GM19395 (cell line): Measurements from ENCODE around the gene GALNT2.

Source experiments
- ATAC-seq: cut with Tn5 transposase; IDR thresholded peaks from one replicate; pipeline ENCODE4 v1.9.1; 2021; ENCODE audit warnings: mild to moderate bottlenecking, moderate library complexity; ENCODE audit not compliant: unreplicated experiment

The GALNT2 gene

DNA sequence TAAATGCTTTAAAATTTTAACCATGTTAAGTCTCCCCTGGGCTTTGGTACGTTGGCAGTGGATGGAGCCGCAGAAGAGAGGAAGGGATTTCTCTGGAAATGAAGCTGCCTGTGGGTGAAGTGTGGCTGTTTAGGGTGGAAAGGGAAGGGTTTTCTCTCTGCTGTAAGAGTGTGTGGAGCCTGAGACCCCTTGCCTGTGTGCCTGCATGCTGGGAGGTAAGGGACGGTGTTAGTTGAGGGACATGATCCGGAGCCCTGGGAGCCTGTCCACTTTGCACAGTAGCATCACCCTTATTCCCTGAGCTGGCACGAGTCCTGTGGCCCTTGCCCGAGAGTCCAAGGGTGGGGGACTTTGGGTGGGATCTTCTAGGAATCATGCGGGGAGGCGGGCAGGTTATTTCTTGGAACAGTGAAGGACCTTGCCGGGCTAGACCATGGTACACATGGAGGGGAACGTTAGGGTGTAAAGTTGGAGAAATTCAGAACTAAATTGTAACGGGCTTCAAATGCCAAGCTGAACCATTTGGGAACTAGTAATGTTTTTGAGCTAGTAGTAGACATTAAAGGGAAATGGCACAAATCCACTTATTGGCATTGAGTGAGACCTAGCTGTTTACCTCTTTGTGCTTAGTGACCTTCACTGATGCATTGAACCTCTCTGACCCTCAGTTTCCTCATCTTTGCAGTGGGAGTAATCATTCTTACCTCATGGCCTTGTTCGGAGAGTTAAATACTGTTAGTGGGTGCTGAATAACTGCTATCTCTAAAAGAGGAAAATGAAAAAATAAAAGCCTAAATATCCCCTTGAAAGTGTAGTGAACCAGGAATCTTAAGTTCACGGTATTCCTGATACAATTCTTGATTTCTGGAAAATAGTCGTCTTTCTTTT is 3.5 kb downstream of the GALNT2 start:
- ATAC-seq = no peak

GRCh38 chr1:230071316-230071715 is 4.3 kb downstream of the GALNT2 start:
- no peak for ATAC-seq

GRCh38 chr1:230072296-230072695 is 5.3 kb downstream of the GALNT2 start:
- no peak for ATAC-seq

DNA sequence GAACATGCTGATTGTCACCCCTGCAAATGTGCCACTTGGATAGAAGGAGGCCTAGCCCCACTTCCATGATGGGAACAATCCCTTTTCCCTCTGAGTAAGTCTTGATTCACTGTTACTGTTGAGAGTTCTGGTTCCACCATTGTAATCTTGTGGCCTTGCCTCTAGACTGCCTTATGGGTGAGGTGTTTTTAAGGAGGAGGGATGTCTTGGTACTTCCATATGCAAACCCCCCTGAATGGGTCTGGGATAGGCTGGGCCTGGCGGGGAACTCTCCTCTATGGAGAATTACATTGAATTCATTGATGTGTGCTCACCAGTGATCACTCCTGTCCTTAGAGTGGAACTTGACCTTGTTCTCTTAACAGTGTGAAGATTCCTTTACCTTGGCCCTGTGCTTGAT is 5.8 kb downstream of the GALNT2 start:
- ATAC-seq = no peak

DNA sequence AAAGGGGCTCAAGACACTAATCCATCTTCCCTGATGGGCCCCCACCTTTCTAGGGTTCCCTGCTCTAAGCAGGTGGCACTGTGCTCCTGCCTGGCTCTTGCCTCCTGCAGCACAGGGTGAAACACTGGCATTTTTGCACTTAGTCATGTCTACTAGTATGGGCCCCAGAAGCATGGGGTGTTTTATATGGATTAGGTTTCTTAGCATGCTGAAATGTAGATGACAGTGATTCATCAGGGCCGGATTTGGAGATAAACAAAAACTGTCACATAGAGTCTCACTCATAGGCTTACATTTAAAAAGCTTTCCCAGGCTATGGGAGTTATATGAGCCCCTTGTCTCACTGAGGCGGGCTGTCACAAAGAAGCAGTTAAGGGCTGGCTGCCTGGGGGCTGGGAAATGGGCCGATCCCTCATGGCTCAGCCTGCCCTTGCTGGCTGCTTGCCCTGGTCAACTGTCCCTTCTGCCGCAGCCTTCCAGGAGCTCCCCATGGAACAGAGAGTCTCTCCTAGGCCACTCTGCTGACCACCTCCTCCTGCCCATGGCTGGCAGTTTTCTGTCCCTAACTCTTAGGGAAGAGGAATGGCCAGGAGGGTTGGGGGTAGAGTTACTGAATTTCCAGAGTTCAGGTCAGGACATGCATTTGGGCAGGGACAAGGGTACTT is 6.5 kb downstream of the GALNT2 start:
- ATAC-seq = no peak

DNA sequence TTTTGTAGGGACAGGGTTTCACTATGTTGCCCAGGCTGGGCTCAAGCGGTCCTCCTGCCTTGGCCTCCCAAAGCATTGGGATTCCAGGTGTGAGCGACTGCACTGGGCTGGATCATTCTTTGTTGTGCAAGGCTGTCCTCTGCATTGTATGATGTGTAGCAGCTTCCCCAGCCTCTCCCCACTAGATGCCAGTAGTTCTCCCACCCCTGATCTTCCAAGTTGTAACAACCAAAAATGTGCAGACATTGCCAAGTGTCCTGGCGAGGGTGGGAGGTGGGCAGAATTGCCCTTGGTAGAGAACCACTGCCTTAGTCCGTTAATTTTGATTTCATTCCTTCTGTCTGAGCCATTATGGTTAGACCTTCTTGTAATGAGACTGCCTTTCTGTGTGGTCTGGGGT is 7.2 kb downstream of the GALNT2 start:
- no peak for ATAC-seq

DNA sequence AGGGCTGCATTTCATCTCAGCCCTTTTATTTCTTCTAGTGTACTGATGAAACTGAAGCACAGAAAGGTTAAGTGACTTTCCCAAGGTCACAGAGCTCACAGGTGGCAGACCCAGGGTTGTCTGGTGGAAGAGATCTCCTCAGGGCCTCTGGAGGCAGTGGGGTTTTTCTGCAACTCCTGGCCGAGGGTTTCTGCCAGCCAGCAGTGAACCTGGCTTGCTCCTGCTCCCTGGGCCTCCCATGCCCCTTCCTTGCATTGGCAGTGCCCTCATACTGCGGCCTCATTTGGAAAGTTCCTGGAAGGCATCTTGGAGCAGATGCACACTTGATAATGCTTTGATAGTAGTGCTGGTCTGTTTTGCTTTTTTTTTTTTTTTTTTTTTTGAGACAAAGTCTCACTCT is 7.7 kb downstream of the GALNT2 start:
- ATAC-seq = no peak

DNA sequence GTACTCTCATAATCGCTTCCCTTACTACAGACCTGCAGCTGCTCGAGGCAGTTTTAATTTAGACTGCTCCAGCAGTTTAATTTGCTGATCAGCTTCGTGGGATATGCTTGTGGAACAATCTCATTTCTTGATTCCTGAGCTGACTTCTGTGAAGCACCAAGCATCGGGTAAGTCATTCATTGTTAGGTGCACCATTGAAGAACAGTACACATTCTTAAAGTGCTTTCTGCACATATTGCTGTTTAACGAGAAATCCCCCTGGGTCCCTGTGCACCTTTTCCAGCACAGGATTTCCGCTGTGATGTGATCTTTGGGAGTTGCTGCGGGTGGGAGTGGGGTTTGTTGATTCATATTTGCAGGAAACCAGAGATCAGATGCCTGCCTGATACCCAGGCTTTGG is 9.1 kb downstream of the GALNT2 start:
- no peak for ATAC-seq

GRCh38 chr1:230077011-230077410 is 10.0 kb downstream of the GALNT2 start:
- no peak for ATAC-seq

GRCh38 chr1:230077436-230078213 is 10.6 kb downstream of the GALNT2 start:
- ATAC-seq = no peak

DNA sequence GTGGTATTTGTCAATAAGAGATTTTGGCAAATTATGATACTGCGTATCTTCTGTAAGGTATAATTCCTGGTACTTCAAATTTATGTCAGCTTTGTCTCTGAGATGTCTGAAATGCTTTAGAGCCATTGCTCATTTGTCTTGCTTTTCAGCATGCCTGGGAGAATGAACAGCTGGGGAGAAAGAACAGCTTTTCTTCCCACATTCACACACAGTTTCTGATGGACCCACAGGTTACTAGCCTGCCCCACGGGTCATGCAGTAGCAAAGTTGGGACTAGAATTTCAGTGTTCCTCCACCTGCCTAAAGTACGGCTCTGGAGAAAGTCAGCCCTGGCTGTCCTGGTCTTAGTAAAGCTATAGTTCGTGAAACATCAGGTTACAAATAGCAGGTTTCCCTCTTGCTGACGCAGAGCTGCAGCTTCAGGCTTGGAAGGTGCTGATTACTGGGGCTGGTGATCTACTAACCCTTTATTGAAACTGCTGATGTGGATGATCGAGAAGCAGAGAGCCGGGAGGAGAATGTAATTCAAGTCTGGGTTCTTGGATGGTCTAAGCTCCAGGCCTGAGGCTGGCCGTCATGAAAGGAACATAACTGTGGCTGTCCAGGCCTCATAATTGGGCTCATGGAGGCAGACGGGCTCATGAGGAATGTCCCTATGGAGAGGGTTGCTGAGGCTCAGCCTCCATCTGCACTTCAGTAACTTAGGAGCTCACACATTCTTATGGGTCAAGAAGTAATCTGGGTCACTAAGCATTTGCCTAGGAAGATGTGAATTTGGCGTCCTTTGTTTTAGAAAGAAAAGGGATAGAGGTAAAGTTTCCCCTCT is 12.4 kb downstream of the GALNT2 start:
- ATAC-seq = no peak

GRCh38 chr1:230080822-230081221 is 13.8 kb downstream of the GALNT2 start:
- no peak for ATAC-seq

- no peak for ATAC-seq
Observed at GRCh38 chr1:230081751-230082150, 14.7 kb downstream of the GALNT2 start.

GRCh38 chr1:230082211-230082610 is 15.2 kb downstream of the GALNT2 start:
- no peak for ATAC-seq

- no peak for ATAC-seq
Observed at GRCh38 chr1:230083053-230083452, 16.0 kb downstream of the GALNT2 start.

DNA sequence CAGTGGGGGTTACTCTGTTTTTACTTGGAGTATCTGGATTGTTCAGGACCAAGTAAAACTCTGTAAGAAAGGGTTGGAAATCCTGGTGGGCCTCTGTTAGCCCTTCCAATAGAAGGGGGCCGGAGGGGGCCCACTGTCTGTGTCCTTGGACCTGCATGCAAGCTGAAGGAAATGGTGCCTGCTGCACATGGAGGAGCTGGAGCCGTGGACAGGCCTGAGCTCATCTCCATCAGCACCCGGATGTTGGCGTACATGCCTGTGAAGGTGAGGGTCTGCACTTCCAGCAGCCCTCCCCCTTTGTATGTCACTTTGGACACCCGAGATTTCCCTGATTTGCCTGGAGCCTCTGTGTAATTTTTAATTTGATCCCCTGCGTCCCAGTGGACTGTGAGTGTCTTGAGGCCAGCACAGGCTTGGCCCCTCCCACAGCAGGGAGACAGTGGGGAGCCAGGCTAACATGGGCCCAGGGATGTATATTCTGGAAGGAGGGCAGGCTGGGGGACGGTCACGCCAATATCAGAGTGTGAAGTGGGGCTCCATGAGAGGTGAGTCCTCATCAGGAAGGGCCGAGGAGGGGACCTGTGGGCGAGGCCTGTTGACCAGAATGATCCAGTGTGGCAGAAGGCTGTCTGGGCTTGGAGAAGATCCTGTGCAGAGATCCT is 16.8 kb downstream of the GALNT2 start:
- ATAC-seq = no peak

DNA sequence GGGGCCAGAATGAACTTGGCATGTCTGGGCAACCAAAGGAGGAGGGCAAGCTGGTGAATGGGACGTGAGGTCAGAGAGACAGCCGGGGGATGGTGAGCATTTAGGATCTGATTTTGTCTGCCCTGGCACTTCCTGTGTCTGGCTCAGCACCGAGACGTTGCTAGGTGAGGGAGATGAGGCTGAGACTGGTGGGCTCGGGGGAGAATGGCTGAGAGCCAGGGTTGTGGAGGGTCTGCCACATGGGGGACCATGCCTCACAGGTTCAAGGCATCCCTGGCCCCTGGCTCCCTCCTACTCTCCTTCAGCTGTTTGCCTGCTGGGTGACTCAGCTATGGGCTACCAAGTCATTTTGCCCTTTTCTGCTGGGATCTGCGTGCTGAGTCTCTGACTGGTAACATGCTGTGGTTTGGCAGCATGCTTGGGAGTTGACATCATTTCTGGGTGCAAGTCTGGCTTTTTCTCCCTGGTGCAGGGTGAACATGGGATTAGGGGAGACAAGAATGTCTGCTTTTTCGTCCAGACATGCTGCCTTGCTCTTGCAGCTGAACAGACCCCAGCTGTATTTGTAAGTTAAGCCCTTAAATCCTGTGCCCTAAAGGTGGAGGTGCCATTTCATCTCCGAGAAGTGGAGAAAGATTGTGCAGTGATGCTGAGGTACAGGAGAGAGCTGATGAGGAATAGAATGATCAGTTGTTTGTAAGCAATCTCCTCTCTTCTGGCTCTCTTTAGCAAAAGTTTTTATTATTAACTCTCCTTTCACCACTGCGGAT is 17.6 kb downstream of the GALNT2 start:
- ATAC-seq = no peak

DNA sequence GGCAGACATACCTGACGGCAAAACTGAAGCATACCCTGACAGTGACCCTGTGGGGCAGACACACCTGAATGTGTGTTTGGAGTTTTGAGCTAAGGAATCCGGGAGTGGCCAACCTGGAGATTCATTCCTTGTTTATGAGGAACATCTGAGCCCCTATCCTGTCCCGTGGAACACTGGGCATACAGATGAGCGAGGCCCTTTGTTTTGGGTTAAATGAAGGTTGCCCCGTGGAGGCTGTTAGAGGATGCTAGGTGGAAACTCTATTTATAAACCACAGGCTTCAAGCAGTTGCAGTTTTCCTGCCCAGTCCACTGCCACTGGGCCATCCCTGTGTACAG is 18.1 kb downstream of the GALNT2 start:
- no peak for ATAC-seq

GRCh38 chr1:230086151-230086550 is 19.1 kb downstream of the GALNT2 start:
- no peak for ATAC-seq
